CD4-positive, alpha-beta T cell treated with Interleukin-6 for 4 hours (primary cell): ENCODE data around the gene TLR7.

ENCODE experiments used
- DNase-seq: peaks from one replicate; pipeline ENCODE4 v3.0.0-alpha.2; 2020; ENCODE audit warnings: mixed read lengths

Gene TLR7

GRCh38 chrX:12934850-12935249 is 68.0 kb downstream of the TLR7 start:
- no peak for DNase-seq

GRCh38 chrX:12936947-12937346 is 70.1 kb downstream of the TLR7 start:
- no peak for DNase-seq
